ENCODE results near the gene RCVRN. TPM values are rescaled to one million over a fixed set of nuclear protein-coding genes. Genes with fewer than 3 reads are reported as not detected.

RCVRN gene
- total RNA-seq, 1 experiment from 2014 or later, result not detected

- Histone ChIP-seq H3K79me2 (ENCODE audit: low read length) (no peaks in the 10 kb centered on the region), H3K27ac (ENCODE audit: low read length) (no peak overlapping the region), H3K9me2 (replicated peaks; ENCODE audit: low read length) (no peaks in the 10 kb centered on the region), H3K9me3 (ENCODE audit: low read length) (no peaks in the 10 kb centered on the region), H4K20me1 (ENCODE audit: low read length) (no peaks in the 10 kb centered on the region), H2AFZ (ENCODE audit: low read length) (peak overlapping the region; percentile 59; the same call in 1 of the 2 replicates), H3F3A (ENCODE audit: low read length, unreplicated experiment) (no peaks in the 10 kb centered on the region), H3K36me3 (ENCODE audit: low read depth, low read length) (no peaks in the 10 kb centered on the region), H3K4me1 (ENCODE audit: insufficient read depth, low read length) (no peaks in the 10 kb centered on the region; the same call in 1 of the 2 replicates), H3K4me3 (ENCODE audit: low read length) (no peak overlapping the region), H3K27me3 (ENCODE audit: low read length) (peaks cover 16% of the 10 kb centered on the region; the same call in 1 of the 2 replicates), H3K9ac (ENCODE audit: low read length) (no peak overlapping the region), H3K4me2 (ENCODE audit: low read length) (peak overlapping the region; percentile 54)
- TF ChIP-seq CTCF (conservative IDR thresholded peaks at IDR 0.05; ENCODE audit: low read depth, low read length), result peak; percentile 73
- TF ChIP-seq EZH2phosphoT487 (IDR thresholded peaks at IDR 0.05; ENCODE audit: borderline replicate concordance, low read length), result no peak
- ChIA-PET CTCF (interaction anchor here (0.5 to 1.0 kb wide), 3 partner anchors 24 to 304 kb away, joined by 3 to 4 read pairs (median 3); partner anchors contain the start of gene RCVRN), POLR2A (ENCODE audit: unreplicated experiment) (interaction anchor here (0.5 kb wide), 1 partner anchor 19 kb away, joined by 4 read pairs; no protein-coding TSS in a partner anchor)
- no TSS peak for BruUV-seq (replicated peaks)
- intact Hi-C loops (cut with micrococcal nuclease), result loop anchor here (1.0 to 10.0 kb wide), 2 partner anchors 199 to 686 kb away; no protein-coding TSS in a partner anchor
- DNase-seq (peak; percentile 82), ATAC-seq (peak; percentile 78)
Observed at GRCh38 chr17:9928601-9929333, 23.7 kb upstream of the RCVRN start.

GRCh38 chr17:9926150-9926804, 21.2 kb upstream of the RCVRN start:
- intact Hi-C loops (cut with micrococcal nuclease), result loop anchor here (10.0 kb wide), 1 partner anchor 689 kb away; no protein-coding TSS in a partner anchor
- POLR2A ChIA-PET (ENCODE audit: unreplicated experiment), result no interaction called here

More at GRCh38 chr17:9926150-9926804, 21.2 kb upstream of the RCVRN start:
- H4K20me1 ChIP-seq (ENCODE audit: low read length), result no peaks in the 10 kb centered on the region
- H3K4me3 ChIP-seq (ENCODE audit: low read length), result no peak overlapping the region
- no TSS peak for BruUV-seq (replicated peaks)
- no peaks in the 10 kb centered on the region for H3K9me2 ChIP-seq (replicated peaks; ENCODE audit: low read length)
- H3K9me3 ChIP-seq (ENCODE audit: low read length), result no peaks in the 10 kb centered on the region
- H3K27ac ChIP-seq (ENCODE audit: low read length), result no peak overlapping the region
- no peaks in the 10 kb centered on the region for H3F3A ChIP-seq (ENCODE audit: low read length, unreplicated experiment)
- H3K79me2 ChIP-seq (ENCODE audit: low read length), result no peaks in the 10 kb centered on the region
- DNase-seq (peak; percentile 8), ATAC-seq (no peak)
- no peak overlapping the region for H3K9ac ChIP-seq (ENCODE audit: low read length)
- H3K36me3 ChIP-seq (ENCODE audit: low read depth, low read length), result no peaks in the 10 kb centered on the region
- CTCF ChIA-PET, result no interaction called here
- TF ChIP-seq EZH2 (IDR thresholded peaks at IDR 0.05; ENCODE audit: low read length, unreplicated experiment) (no peak), EZH2phosphoT487 (IDR thresholded peaks at IDR 0.05; ENCODE audit: borderline replicate concordance, low read length) (no peak), CTCF (conservative IDR thresholded peaks at IDR 0.05; ENCODE audit: low read depth, low read length) (no peak)
- H2AFZ ChIP-seq (ENCODE audit: low read length), result no peak overlapping the region
- no peaks in the 10 kb centered on the region; the same call in 1 of the 2 replicates for H3K4me1 ChIP-seq (ENCODE audit: insufficient read depth, low read length)
- peaks cover 9% of the 10 kb centered on the region; the same call in 1 of the 2 replicates for H3K27me3 ChIP-seq (ENCODE audit: low read length)
- H3K4me2 ChIP-seq (ENCODE audit: low read length), result no peak overlapping the region

Data from PC-3 (cell line).